MCF 10A (cell line): ENCODE measurements around the gene SEMA5A. TPM values are rescaled to one million over a fixed set of nuclear protein-coding genes. Genes with fewer than 3 reads are reported as not detected.

Experiments used
- Bru-seq: library from RNA; stranded (reverse); fragments of 400-500 nt; gene quantifications from one replicate; lab custom pipeline; 2021; lab: Mats Ljungman, UMichigan
- BruChase-seq, 2 experiments: library from RNA; stranded (reverse); fragments of 400-500 nt; gene quantifications; one replicate each; lab custom pipeline; 2021; lab: Mats Ljungman, UMichigan
- BruUV-seq: library from RNA; stranded (reverse); fragments of 400-500 nt; replicated peaks from 2 replicates; lab custom pipeline; 2021; lab: Mats Ljungman, UMichigan
- CTCF ChIA-PET: fragments of 300-600 bp; sonication (Branson Sonifier 250); formaldehyde crosslinking; extraction: SDS; loops from one replicate; lab custom pipeline; 2021; ENCODE audit warnings: antibody characterized with exemption, inconsistent platforms; lab: Yijun Ruan, JAX
- POLR2A ChIA-PET: fragments of 300-600, 350-650 bp; sonication (Branson Sonifier 250); formaldehyde crosslinking; extraction: SDS; loops from one replicate; lab custom pipeline; 2020; ENCODE audit warnings: antibody characterized with exemption, inconsistent platforms; lab: Yijun Ruan, JAX
- DNase-seq: peaks from one replicate; pipeline ENCODE4 v3.0.0-alpha.2; 2018; ENCODE audit not compliant: unreplicated experiment
- H3K27ac Mint-ChIP-seq: one replicate; pipeline ENCODE4 v1.8.0; 2022; ENCODE audit warnings: mild to moderate bottlenecking, low read depth, mixed read lengths; ENCODE audit not compliant: unreplicated experiment
- H3K27me3 Mint-ChIP-seq: one replicate; pipeline ENCODE4 v1.8.0; 2022; ENCODE audit warnings: mixed read lengths; ENCODE audit not compliant: insufficient read depth, unreplicated experiment
- H3K36me3 Mint-ChIP-seq: one replicate; pipeline ENCODE4 v1.8.0; 2022; ENCODE audit warnings: mild to moderate bottlenecking, moderate library complexity, mixed read lengths; ENCODE audit not compliant: insufficient read depth, unreplicated experiment
- H3K4me1 Mint-ChIP-seq: one replicate; pipeline ENCODE4 v1.8.0; 2022; ENCODE audit warnings: mixed read lengths; ENCODE audit not compliant: insufficient read depth, unreplicated experiment
- H3K4me3 Mint-ChIP-seq: one replicate; pipeline ENCODE4 v1.8.0; 2022; ENCODE audit warnings: mild to moderate bottlenecking, moderate library complexity, mixed read lengths; ENCODE audit not compliant: unreplicated experiment
- H3K9me3 Mint-ChIP-seq: one replicate; pipeline ENCODE4 v1.8.0; 2022; ENCODE audit warnings: mixed read lengths; ENCODE audit not compliant: unreplicated experiment
- intact Hi-C: fragments of 100-400 bp; cut with micrococcal nuclease; formaldehyde crosslinking; loops from 2 replicates; pipeline ENCODE4 v1.14.1; 2022
- long read RNA-seq: library from polyadenylated mRNA; stranded (forward); transcript quantifications from one replicate; pipeline ENCODE4 v2.0.0, GENCODE V29; 2022
- total RNA-seq: library from RNA; stranded (reverse); gene quantifications from 2 replicates; pipeline ENCODE4 v1.2.3, GENCODE V29; 2022
- TF ChIP-seq, protein P1 (sequence below): fragments of 200-600 bp; IDR thresholded peaks from one replicate; pipeline ENCODE4 v1.8.0; 2022; ENCODE audit warnings: antibody characterized with exemption, mild to moderate bottlenecking; ENCODE audit not compliant: unreplicated experiment

The SEMA5A gene
- 1.2 and 1.4 TPM in 2 replicates for total RNA-seq
- Bru-seq, nascent RNA, result percentile 20 among the genes with signal in this experiment
- percentile 16 among the genes with signal in this experiment for BruChase-seq, experiment 1, labeled RNA remaining after a 6-hour chase
- BruChase-seq, experiment 2, labeled RNA remaining after a 2-hour chase, result percentile 17 among the genes with signal in this experiment
- long read RNA-seq, result 0 reads

DNA sequence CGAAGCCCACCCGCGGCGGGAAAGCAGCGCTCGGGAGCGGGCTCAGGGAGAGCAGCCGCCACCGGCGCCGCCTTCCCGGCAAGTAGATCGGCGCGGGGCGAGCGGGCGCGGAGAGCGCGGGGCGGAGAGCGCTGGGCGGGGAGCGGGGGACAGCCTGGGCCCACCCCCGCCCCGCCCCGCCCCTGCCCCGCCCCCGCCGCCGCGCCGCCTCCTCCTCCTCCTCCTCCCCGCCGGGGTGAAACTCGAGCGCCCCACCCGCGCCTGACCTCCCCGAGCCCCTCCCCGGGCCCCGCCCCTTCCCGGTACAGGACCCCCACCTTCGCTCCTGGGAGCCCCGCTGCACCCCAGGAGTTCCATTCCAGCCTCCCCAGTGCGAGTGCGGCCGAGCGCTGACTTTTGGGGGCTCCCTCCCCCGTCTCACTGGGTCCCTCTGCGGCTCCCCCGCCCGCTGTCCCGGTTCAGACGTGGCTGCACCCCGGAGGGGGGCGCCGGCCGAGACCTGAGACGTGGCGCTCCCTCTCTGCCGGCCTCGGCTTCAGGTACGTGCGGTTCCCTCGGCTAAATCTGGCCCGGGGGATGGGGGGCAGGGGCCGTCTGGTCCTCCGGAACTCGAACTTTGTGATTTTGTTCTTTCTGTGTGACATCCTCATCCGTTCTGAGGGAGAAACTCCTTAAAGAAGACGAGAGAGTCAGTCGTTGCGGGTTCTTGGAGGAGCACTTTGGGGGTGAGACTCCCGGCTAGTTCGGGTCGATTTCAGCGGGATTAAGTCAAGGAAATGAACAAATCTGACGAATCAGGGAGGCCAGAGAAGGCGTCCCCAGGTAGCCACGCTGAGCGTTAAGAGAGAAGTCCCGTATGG is at the start of gene SEMA5A:
Gene SEMA5A, minus strand, starts transcription at position 84 of the 860 bp plus-strand sequence. CDS start 166,129 bp downstream, outside the sequence.
- TF ChIP-seq, protein P1, sequence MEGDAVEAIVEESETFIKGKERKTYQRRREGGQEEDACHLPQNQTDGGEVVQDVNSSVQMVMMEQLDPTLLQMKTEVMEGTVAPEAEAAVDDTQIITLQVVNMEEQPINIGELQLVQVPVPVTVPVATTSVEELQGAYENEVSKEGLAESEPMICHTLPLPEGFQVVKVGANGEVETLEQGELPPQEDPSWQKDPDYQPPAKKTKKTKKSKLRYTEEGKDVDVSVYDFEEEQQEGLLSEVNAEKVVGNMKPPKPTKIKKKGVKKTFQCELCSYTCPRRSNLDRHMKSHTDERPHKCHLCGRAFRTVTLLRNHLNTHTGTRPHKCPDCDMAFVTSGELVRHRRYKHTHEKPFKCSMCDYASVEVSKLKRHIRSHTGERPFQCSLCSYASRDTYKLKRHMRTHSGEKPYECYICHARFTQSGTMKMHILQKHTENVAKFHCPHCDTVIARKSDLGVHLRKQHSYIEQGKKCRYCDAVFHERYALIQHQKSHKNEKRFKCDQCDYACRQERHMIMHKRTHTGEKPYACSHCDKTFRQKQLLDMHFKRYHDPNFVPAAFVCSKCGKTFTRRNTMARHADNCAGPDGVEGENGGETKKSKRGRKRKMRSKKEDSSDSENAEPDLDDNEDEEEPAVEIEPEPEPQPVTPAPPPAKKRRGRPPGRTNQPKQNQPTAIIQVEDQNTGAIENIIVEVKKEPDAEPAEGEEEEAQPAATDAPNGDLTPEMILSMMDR, result no peak
- Mint-ChIP-seq H3K36me3 (no peaks in the 10 kb centered on the region), H3K4me1 (peaks cover 7% of the 10 kb centered on the region), H3K27me3 (no peaks in the 10 kb centered on the region), H3K4me3 (peak within 1 kb of the TSS; percentile 73), H3K27ac (peak within 1 kb of the TSS; percentile 27), H3K9me3 (no peaks in the 10 kb centered on the region)
- intact Hi-C loops, result loop anchor here (2.0 to 5.0 kb wide), 3 partner anchors 337 to 486 kb away; no protein-coding TSS in a partner anchor
- CTCF ChIA-PET, result interaction anchor here (0.6 to 0.8 kb wide), 2 partner anchors 28 to 184 kb away, joined by 3 to 5 read pairs; no protein-coding TSS in a partner anchor
- peak; percentile 21 for DNase-seq
- POLR2A ChIA-PET, result no interaction called here
- TSS peak; percentile 30 for BruUV-seq

- Mint-ChIP-seq H3K4me1 (no peaks in the 10 kb centered on the region), H3K27ac (no peak overlapping the region), H3K27me3 (peaks cover 41% of the 10 kb centered on the region), H3K36me3 (peaks cover 6% of the 10 kb centered on the region), H3K9me3 (no peaks in the 10 kb centered on the region), H3K4me3 (no peak overlapping the region)
- TF ChIP-seq, protein P1, result no peak
- ChIA-PET CTCF (no interaction called here), POLR2A (no interaction called here)
- DNase-seq, result no peak
- intact Hi-C loops, result no loop called here
- no TSS peak for BruUV-seq
Measured at GRCh38 chr5:9594913-9595312, 49.0 kb upstream of the SEMA5A start.

DNA sequence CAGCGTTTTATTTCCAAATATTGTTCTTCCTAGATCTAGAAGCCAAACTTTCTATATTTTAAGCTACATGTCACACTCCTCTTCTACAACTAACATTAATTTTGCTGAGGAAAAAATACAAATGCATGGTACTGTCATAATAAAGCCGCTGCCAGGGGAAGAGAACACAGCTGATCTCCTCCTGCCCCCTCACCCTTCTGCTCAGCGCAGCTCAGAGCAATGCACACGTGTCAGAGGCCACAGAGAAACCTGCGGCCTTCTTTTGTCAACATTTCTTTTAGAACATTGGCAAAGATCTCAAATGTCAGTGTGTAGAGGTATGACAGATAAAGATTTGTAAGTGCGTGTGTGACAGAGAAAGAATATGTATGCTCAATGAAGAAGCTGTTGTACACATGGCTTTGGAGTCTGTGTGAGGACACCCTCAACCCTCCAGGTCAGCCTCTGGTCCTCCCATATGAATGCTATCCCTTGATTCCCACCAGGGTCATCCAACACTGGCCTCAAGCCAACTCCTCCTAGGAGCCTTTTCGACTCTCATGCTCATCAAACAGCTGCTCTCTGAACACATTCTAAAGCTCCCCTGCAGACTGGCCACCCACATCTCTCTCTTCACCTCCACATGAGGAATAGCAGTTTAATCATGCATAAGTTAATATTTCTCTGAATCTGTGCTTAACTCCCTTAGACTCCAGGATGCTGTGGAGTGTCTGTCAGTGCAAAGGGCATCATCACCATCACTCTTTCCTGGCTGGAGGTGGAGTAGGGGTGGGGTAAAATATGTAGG is 43.4 kb upstream of the SEMA5A start:
- Mint-ChIP-seq H3K4me1 (no peaks in the 10 kb centered on the region), H3K36me3 (peaks cover 6% of the 10 kb centered on the region), H3K27me3 (no peaks in the 10 kb centered on the region), H3K4me3 (no peak overlapping the region), H3K27ac (no peak overlapping the region), H3K9me3 (no peaks in the 10 kb centered on the region)
- DNase-seq, result no peak
- intact Hi-C loops, result no loop called here
- ChIA-PET POLR2A (no interaction called here), CTCF (no interaction called here)
- no TSS peak for BruUV-seq
- TF ChIP-seq, protein P1, result no peak

DNA sequence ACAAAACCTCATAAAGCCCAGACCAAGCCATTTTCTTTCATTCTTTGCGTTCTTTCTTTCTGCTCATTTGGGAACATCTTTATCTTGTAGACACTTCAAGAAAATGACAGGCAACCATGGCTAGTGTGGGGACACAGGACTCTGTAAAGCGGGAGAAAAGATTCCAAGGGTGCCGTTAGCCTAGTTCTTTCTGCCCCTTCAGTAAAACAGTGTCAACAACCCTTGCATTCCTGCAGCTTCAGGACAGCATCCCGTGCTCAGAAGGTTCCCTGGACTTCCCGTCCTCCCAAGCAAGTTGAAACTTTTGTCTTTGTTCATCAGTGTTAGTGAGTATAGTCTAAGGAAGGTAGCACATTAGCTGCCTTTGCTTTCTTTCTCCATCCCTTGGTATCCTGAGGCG is 42.4 kb upstream of the SEMA5A start:
- H3K27ac Mint-ChIP-seq, result no peak overlapping the region
- POLR2A ChIA-PET, result no interaction called here

More for the DNA sequence above, 42.4 kb upstream of the SEMA5A start:
- H3K4me3 Mint-ChIP-seq, result no peak overlapping the region
- H3K36me3 Mint-ChIP-seq, result peaks cover 6% of the 10 kb centered on the region
- no TSS peak for BruUV-seq
- no peak for DNase-seq
- no peaks in the 10 kb centered on the region for H3K9me3 Mint-ChIP-seq
- no peaks in the 10 kb centered on the region for H3K27me3 Mint-ChIP-seq
- intact Hi-C loops, result no loop called here
- CTCF ChIA-PET, result no interaction called here
- no peaks in the 10 kb centered on the region for H3K4me1 Mint-ChIP-seq
- TF ChIP-seq, protein P1, result no peak
